ENCODE measurements around the gene BICD1.

- TF ChIP-seq CTCF (IDR thresholded peaks at IDR 0.05; ENCODE audit: insufficient read depth, low read length), result no peak
- no peak for TF ChIP-seq POLR2AphosphoS5 (IDR thresholded peaks at IDR 0.05; ENCODE audit: low read depth)
Measured at GRCh38 chr12:32116897-32117296, 10.2 kb downstream of the BICD1 start.

Measured in HL-60 (cell line).